GM12878 (cell line): ENCODE measurements around the gene RCAN2. TPM values are rescaled to one million over a fixed set of nuclear protein-coding genes. Genes with fewer than 3 reads are reported as not detected.

ENCODE experiments used
- ATAC-seq: fragments of 200-7000 bp; cut with Tn5 transposase; 3 replicates; pipeline ENCODE4 v1.9.1; 2020; ENCODE audit warnings: mild to moderate bottlenecking, moderate library complexity
- BruUV-seq: library from RNA; stranded (reverse); fragments of 400-500 nt; replicated peaks from 2 replicates; lab custom pipeline; 2021; lab: Mats Ljungman, UMichigan
- CTCF ChIA-PET: fragments of 300-600 bp; sonication (Branson Sonifier 250); formaldehyde crosslinking; extraction: SDS; loops from one replicate; lab custom pipeline; 2021; ENCODE audit warnings: inconsistent platforms; lab: Yijun Ruan, JAX
- POLR2A ChIA-PET: fragments of 350-600 bp; formaldehyde crosslinking; extraction: SDS; loops from one replicate; lab custom pipeline; 2021; ENCODE audit warnings: inconsistent platforms; lab: Charles Lee
- RAD21 ChIA-PET: fragments of 300-600 bp; sonication (Branson Sonifier 250); formaldehyde crosslinking; loops from one replicate; lab custom pipeline; 2023; ENCODE audit warnings: antibody characterized with exemption; ENCODE audit not compliant: unreplicated experiment; lab: Charles Lee
- SMC1A ChIA-PET: fragments of 300-600 bp; sonication (Branson Sonifier 250); formaldehyde crosslinking; loops from one replicate; lab custom pipeline; 2023; ENCODE audit not compliant: unreplicated experiment, uncharacterized antibody; lab: Charles Lee
- DNase-seq: peaks from one replicate; pipeline ENCODE4 v3.0.0-alpha.2; 2011; ENCODE audit warnings: low read depth, low spot score
- FAIRE-seq: peaks from 3 replicates; lab custom pipeline; 2011; peaks lifted over from hg19 to GRCh38; lab: Jason Lieb, UNC
- H2AFZ ChIP-seq: 2 replicates; pipeline ENCODE4 v1.6.0; 2011; ENCODE audit warnings: low read depth, low read length, control low read depth; ENCODE audit not compliant: control insufficient read depth
- H3K27ac ChIP-seq: 2 replicates; pipeline ENCODE4 v1.5.1; 2011; ENCODE audit warnings: control low read depth; ENCODE audit not compliant: control insufficient read depth, insufficient read depth
- H3K27me3 ChIP-seq, 2 experiments: replicated peaks in 1 of 2; 2 replicates each; pipeline versions ENCODE4 v1.6.0 to v1.6.1; 2011; ENCODE audit warnings: low read length in 1 of 2; ENCODE audit not compliant: control insufficient read depth in 2 of 2, insufficient read depth in 2 of 2
- H3K36me3 ChIP-seq, 2 experiments: 2 replicates each; pipeline ENCODE4 v1.5.1; 2011; ENCODE audit warnings: low read length in 1 of 2; ENCODE audit not compliant: control insufficient read depth in 2 of 2, insufficient read depth in 2 of 2
- H3K4me1 ChIP-seq: 2 replicates; pipeline ENCODE4 v1.6.1; 2011; ENCODE audit warnings: mild to moderate bottlenecking, low read length, moderate library complexity, mixed read lengths; ENCODE audit not compliant: control insufficient read depth, insufficient read depth
- H3K4me2 ChIP-seq: 2 replicates; pipeline ENCODE4 v1.6.0; 2011; ENCODE audit warnings: control low read depth; ENCODE audit not compliant: control insufficient read depth, insufficient read depth
- H3K4me3 ChIP-seq: fragments of 200-600 bp; sonication (generic); 2 replicates; pipeline ENCODE4 v1.5.1; 2016
- H3K79me2 ChIP-seq: 2 replicates; pipeline ENCODE4 v1.6.0; 2011; ENCODE audit warnings: low read length; ENCODE audit not compliant: control insufficient read depth, insufficient read depth
- H3K9ac ChIP-seq: 2 replicates; pipeline ENCODE4 v1.8.0; 2011; ENCODE audit warnings: low read length, control low read depth, mixed read lengths; ENCODE audit not compliant: control insufficient read depth, insufficient read depth
- H3K9me3 ChIP-seq: replicated peaks from 3 replicates; pipeline ENCODE4 v1.5.1; 2011; ENCODE audit warnings: mild to moderate bottlenecking, low read length; ENCODE audit not compliant: control insufficient read depth, insufficient read depth
- H4K20me1 ChIP-seq: 2 replicates; pipeline ENCODE4 v1.6.0; 2011; ENCODE audit not compliant: control insufficient read depth, insufficient read depth
- ASH2L ChIP-seq: fragments of 300-600, 200-600 bp; sonication (generic); IDR thresholded peaks from 2 replicates; pipeline ENCODE4 v1.6.1; 2017; ENCODE audit warnings: low read depth, mild to moderate bottlenecking, borderline replicate concordance
- BRCA1 ChIP-seq: IDR thresholded peaks from 2 replicates; pipeline ENCODE4 v1.6.1; 2011; ENCODE audit warnings: low read depth, low read length, improper control_type of control experiment
- CBX3 ChIP-seq: fragments of 200-600 bp; sonication (generic); IDR thresholded peaks from 2 replicates; pipeline ENCODE4 v1.6.1; 2016; ENCODE audit warnings: low read depth, borderline replicate concordance
- CBX5 ChIP-seq: sonication (generic); IDR thresholded peaks from 2 replicates; pipeline ENCODE4 v1.6.1; 2016; ENCODE audit warnings: low read depth, moderate library complexity, mild to moderate bottlenecking, inconsistent platforms
- EGR1 ChIP-seq, 2 experiments: IDR thresholded peaks; 1 replicate in 1 of 2; 2 replicates in 1 of 2; pipeline ENCODE4 v1.6.1; 2011 to 2012; ENCODE audit warnings: low read depth in 2 of 2, low read length in 2 of 2, borderline replicate concordance in 1 of 2, mild to moderate bottlenecking in 1 of 2, moderate library complexity in 1 of 2
- FOXM1 ChIP-seq: IDR thresholded peaks from 2 replicates; pipeline ENCODE4 v1.6.1; 2012; ENCODE audit warnings: low read depth, mild to moderate bottlenecking, inconsistent platforms, low read length, moderate library complexity
- JUNB ChIP-seq: IDR thresholded peaks from 2 replicates; pipeline ENCODE4 v1.6.1; 2016; ENCODE audit warnings: antibody characterized with exemption, mild to moderate bottlenecking
- MAX ChIP-seq: IDR thresholded peaks from 2 replicates; pipeline ENCODE4 v1.6.1; 2012; ENCODE audit warnings: low read depth, low read length, improper control_type of control experiment
- MYB ChIP-seq: fragments of 150-350 bp; IDR thresholded peaks from 2 replicates; pipeline ENCODE4 v1.6.1; 2014; ENCODE audit warnings: mild to moderate bottlenecking, low read depth, low read length, borderline replicate concordance
- RBBP5 ChIP-seq: fragments of 200-600 bp; sonication (generic); conservative IDR thresholded peaks from 2 replicates; pipeline ENCODE4 v1.6.1; 2016
- RCOR1 ChIP-seq: conservative IDR thresholded peaks from 2 replicates; pipeline ENCODE4 v1.6.1; 2012; ENCODE audit warnings: low read depth, low read length, improper control_type of control experiment
- SIN3A ChIP-seq: IDR thresholded peaks from 2 replicates; pipeline ENCODE4 v1.6.1; 2012; ENCODE audit warnings: low read depth, low read length, improper control_type of control experiment
- SMAD1 ChIP-seq: fragments of 450-650 bp; IDR thresholded peaks from 2 replicates; pipeline ENCODE4 v1.6.1; 2018; ENCODE audit warnings: mild to moderate bottlenecking, low read depth; ENCODE audit not compliant: partially characterized antibody
- SMC3 ChIP-seq: IDR thresholded peaks from 2 replicates; pipeline ENCODE4 v1.6.1; 2011; ENCODE audit warnings: low read length, improper control_type of control experiment, borderline replicate concordance
- YBX1 ChIP-seq: fragments of 450-650 bp; IDR thresholded peaks from 2 replicates; pipeline ENCODE4 v1.6.1; 2016; ENCODE audit warnings: antibody characterized with exemption
- ZSCAN29 ChIP-seq: fragments of 450-650 bp; IDR thresholded peaks from 2 replicates; pipeline ENCODE4 v1.6.1; 2017; ENCODE audit warnings: mild to moderate bottlenecking, moderate library complexity
- WGBS: methylation state at CpG from one replicate; pipeline ENCODE4 v1.1.6; 2016; ENCODE audit warnings: low lambda C conversion rate; ENCODE audit not compliant: insufficient replicate concordance, insufficient coverage; ENCODE audit errors: missing lambda C conversion rate; 5-methylcytosine and 5-hydroxymethylcytosine counted together
- in situ Hi-C: fragments of 300-500 bp; cut with MboI; formaldehyde crosslinking; loops from 9 replicates; pipeline ENCODE4 v1.14.3; 2018; ENCODE audit warnings: mixed read lengths
- intact Hi-C: fragments of 100-400 bp; cut with micrococcal nuclease; formaldehyde crosslinking; loops from one replicate; pipeline ENCODE4 v1.14.2; 2022; ENCODE audit not compliant: unreplicated experiment
- polyA plus RNA-seq, 11 experiments: library from polyadenylated mRNA; depleted of rRNA in 4 of 11; unstranded in 6 of 11; stranded (reverse) in 5 of 11; fragments of >200 nt; fragmentation: Nextera tagmentation in 4 of 11; fragmentation: Illumina TruSeq in 1 of 11; extraction: Ambion mirVana in 4 of 11; extraction: Trizol in 1 of 11; gene quantifications; 1 replicate in 1 of 11; 2 replicates in 10 of 11; pipeline versions ENCODE4 v1.2.1 to v1.2.3, GENCODE V29; 2011 to 2016; ENCODE audit warnings: inconsistent platforms in 2 of 11, missing spikeins in 2 of 11, low read depth in 1 of 11
- total RNA-seq, 4 experiments: library from RNA; depleted of rRNA in 3 of 4; stranded (reverse); fragments of >200 nt in 3 of 4; fragmentation: Illumina TruSeq in 1 of 4; extraction: Trizol in 1 of 4; gene quantifications; 2 replicates each; pipeline versions ENCODE4 v1.2.1 to v1.2.3, GENCODE V29; 2013 to 2021
- TF ChIP-seq, protein P1 (sequence below): IDR thresholded peaks from 2 replicates; pipeline ENCODE4 v1.6.1; 2011; ENCODE audit warnings: low read depth, mild to moderate bottlenecking, low read length, moderate library complexity, borderline replicate concordance; ENCODE audit errors: extremely low read depth
- TF ChIP-seq, protein P2 (sequence below): fragments of 450-650 bp; IDR thresholded peaks from 2 replicates; pipeline ENCODE4 v1.6.1; 2017; ENCODE audit warnings: mild to moderate bottlenecking
- TF ChIP-seq, protein P3 (sequence below): fragments of 450-650 bp; IDR thresholded peaks from 2 replicates; pipeline ENCODE4 v1.6.1; 2017; ENCODE audit warnings: mild to moderate bottlenecking, moderate library complexity

RCAN2 gene
- total and polyA plus RNA-seq, 10 of the 15 experiments (the other 5 are each of a cell fraction or from before 2014, with no cell fraction given): 0.06 TPM; not detected in 9

DNA sequence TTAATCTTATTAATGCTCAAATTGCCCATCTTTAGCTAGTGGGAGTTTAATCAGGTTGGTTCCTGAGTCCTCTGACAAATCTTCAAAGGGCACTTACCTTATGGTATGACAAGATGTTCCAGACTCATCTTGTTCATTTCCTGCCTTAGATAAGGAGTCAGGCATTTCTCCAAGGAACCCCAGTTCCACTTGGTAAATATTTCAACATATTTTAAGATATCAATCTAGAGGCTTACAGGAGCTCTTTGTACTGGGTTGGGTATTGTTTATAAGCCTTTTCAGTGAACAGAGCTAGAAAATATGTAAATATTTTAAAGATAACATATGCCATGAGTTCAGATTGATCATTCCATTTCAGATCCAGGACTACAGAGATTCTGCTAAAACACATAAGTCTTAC, 159.8 kb downstream of the RCAN2 start (continued):
- no peak for TF ChIP-seq MYB
- TF ChIP-seq, protein P1, sequence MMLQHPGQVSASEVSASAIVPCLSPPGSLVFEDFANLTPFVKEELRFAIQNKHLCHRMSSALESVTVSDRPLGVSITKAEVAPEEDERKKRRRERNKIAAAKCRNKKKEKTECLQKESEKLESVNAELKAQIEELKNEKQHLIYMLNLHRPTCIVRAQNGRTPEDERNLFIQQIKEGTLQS: no peak
- no peak for TF ChIP-seq ZSCAN29
- no peak for TF ChIP-seq YBX1
- TF ChIP-seq SIN3A: no peak
- no peak for TF ChIP-seq SMC3
- TF ChIP-seq CBX5: no peak
- TF ChIP-seq ASH2L: no peak
- no peak for TF ChIP-seq SMAD1
- TF ChIP-seq EGR1 (IDR thresholded peaks at IDR 0.05; ENCODE audit: borderline replicate concordance in 1 of 2, low read depth in 2 of 2, low read length in 2 of 2): no peak

GRCh38 chr6:46329568-46329967, 161.7 kb downstream of the RCAN2 start:
- Histone ChIP-seq H3K9me3 (no peaks in the 10 kb centered on the region), H3K27me3 (no peaks in the 10 kb centered on the region; a peak in 2 of 4 replicates), H3K27ac (no peak overlapping the region), H3K9ac (no peak overlapping the region), H3K4me3 (no peak overlapping the region), H3K79me2 (no peaks in the 10 kb centered on the region), H3K4me1 (no peaks in the 10 kb centered on the region), H2AFZ (no peak overlapping the region), H3K36me3 (no peaks in the 10 kb centered on the region), H3K4me2 (no peak overlapping the region), H4K20me1 (0 out of 2 replicates have a peak, but pooled peaks cover 2% of the 10 kb centered on the region)
- ChIA-PET CTCF (interaction anchor here (0.6 kb wide), 1 partner anchor 165 kb away, joined by 3 read pairs; no protein-coding TSS in a partner anchor), SMC1A (no interaction called here), POLR2A (no interaction called here), RAD21 (no interaction called here)
- intact Hi-C loops (no loop called here), in situ Hi-C loops (no loop called here)
- no peak for FAIRE-seq
- no peak for ATAC-seq
- no TSS peak for BruUV-seq
- WGBS: 0% methylated on average over 2 of the region's 2 CpGs
- no peak for DNase-seq
- no peak for TF ChIP-seq CBX3
- no peak for TF ChIP-seq MAX
- no peak for TF ChIP-seq JUNB
- TF ChIP-seq, protein P2, sequence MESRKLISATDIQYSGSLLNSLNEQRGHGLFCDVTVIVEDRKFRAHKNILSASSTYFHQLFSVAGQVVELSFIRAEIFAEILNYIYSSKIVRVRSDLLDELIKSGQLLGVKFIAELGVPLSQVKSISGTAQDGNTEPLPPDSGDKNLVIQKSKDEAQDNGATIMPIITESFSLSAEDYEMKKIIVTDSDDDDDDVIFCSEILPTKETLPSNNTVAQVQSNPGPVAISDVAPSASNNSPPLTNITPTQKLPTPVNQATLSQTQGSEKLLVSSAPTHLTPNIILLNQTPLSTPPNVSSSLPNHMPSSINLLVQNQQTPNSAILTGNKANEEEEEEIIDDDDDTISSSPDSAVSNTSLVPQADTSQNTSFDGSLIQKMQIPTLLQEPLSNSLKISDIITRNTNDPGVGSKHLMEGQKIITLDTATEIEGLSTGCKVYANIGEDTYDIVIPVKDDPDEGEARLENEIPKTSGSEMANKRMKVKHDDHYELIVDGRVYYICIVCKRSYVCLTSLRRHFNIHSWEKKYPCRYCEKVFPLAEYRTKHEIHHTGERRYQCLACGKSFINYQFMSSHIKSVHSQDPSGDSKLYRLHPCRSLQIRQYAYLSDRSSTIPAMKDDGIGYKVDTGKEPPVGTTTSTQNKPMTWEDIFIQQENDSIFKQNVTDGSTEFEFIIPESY: no peak
- no peak for TF ChIP-seq RCOR1
- TF ChIP-seq, protein P3, sequence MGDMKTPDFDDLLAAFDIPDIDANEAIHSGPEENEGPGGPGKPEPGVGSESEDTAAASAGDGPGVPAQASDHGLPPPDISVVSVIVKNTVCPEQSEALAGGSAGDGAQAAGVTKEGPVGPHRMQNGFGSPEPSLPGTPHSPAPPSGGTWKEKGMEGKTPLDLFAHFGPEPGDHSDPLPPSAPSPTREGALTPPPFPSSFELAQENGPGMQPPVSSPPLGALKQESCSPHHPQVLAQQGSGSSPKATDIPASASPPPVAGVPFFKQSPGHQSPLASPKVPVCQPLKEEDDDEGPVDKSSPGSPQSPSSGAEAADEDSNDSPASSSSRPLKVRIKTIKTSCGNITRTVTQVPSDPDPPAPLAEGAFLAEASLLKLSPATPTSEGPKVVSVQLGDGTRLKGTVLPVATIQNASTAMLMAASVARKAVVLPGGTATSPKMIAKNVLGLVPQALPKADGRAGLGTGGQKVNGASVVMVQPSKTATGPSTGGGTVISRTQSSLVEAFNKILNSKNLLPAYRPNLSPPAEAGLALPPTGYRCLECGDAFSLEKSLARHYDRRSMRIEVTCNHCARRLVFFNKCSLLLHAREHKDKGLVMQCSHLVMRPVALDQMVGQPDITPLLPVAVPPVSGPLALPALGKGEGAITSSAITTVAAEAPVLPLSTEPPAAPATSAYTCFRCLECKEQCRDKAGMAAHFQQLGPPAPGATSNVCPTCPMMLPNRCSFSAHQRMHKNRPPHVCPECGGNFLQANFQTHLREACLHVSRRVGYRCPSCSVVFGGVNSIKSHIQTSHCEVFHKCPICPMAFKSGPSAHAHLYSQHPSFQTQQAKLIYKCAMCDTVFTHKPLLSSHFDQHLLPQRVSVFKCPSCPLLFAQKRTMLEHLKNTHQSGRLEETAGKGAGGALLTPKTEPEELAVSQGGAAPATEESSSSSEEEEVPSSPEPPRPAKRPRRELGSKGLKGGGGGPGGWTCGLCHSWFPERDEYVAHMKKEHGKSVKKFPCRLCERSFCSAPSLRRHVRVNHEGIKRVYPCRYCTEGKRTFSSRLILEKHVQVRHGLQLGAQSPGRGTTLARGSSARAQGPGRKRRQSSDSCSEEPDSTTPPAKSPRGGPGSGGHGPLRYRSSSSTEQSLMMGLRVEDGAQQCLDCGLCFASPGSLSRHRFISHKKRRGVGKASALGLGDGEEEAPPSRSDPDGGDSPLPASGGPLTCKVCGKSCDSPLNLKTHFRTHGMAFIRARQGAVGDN: no peak
- TF ChIP-seq FOXM1: no peak
- no peak for TF ChIP-seq BRCA1
- TF ChIP-seq RBBP5: no peak
